B cell (primary cell): ENCODE measurements around the gene PTPRT. TPM values are rescaled to one million over a fixed set of nuclear protein-coding genes. Genes with fewer than 3 reads are reported as not detected.
"Not testable (repeated sequence)": the region's sequence is repeated elsewhere in the genome, so short reads cannot be mapped to it uniquely, and the experiment has no call there.

Experiments
- ATAC-seq: fragments of 200-7000 bp; cut with Tn5 transposase; one replicate; pipeline ENCODE4 v1.10.0; 2021; ENCODE audit warnings: low read depth, mild to moderate bottlenecking, moderate number of reproducible peaks, moderate library complexity
- CTCF ChIA-PET: fragments of 350-600 bp; sonication (Branson Sonifier 250); formaldehyde crosslinking; loops from one replicate; lab custom pipeline; 2021; ENCODE audit warnings: antibody characterized with exemption, inconsistent platforms; lab: Charles Lee
- POLR2A ChIA-PET: fragments of 350-600 bp; sonication (Branson Sonifier 250); formaldehyde crosslinking; loops from one replicate; lab custom pipeline; 2021; ENCODE audit warnings: antibody characterized with exemption; lab: Charles Lee
- DNase-seq: peaks from one replicate; pipeline ENCODE4 v3.0.0; 2013
- H2AFZ ChIP-seq: 2 replicates; pipeline ENCODE4 v1.6.1; 2012; ENCODE audit warnings: mild to moderate bottlenecking, low read depth, low read length; ENCODE audit not compliant: insufficient read depth, poor library complexity, severe bottlenecking
- H3K27ac ChIP-seq, 2 donors: 1 replicate in 1 of 2; 2 replicates in 1 of 2; pipeline ENCODE4 v1.5.1; 2012 to 2013; ENCODE audit warnings: low read length in 2 of 2, mild to moderate bottlenecking in 2 of 2, moderate library complexity in 1 of 2
- H3K27me3 ChIP-seq, 4 experiments: fragments of 200-600 bp in 1 of 4; sonication (generic) in 1 of 4; replicated peaks in 1 of 4; 1 replicate in 2 of 4; 2 replicates in 2 of 4; pipeline versions ENCODE4 v1.6.1 to v1.7.0; 2013 to 2016; ENCODE audit warnings: low read length in 3 of 4, mild to moderate bottlenecking in 2 of 4, mixed read lengths in 1 of 4, moderate library complexity in 1 of 4; ENCODE audit not compliant: insufficient read depth in 4 of 4, control insufficient read depth in 3 of 4; ENCODE audit errors: control extremely low read depth in 1 of 4
- H3K36me3 ChIP-seq, 2 experiments: replicated peaks in 1 of 2; 1 replicate in 1 of 2; 2 replicates in 1 of 2; pipeline versions ENCODE4 v1.6.1 to v1.7.1; 2013; ENCODE audit warnings: low read length in 1 of 2; ENCODE audit not compliant: insufficient read depth in 2 of 2, control insufficient read depth in 1 of 2; ENCODE audit errors: control extremely low read depth in 1 of 2, extremely low read depth in 1 of 2
- H3K4me1 ChIP-seq, 2 donors: fragments of 200-600 bp in 1 of 2; sonication (generic) in 1 of 2; 1 replicate in 1 of 2; 2 replicates in 1 of 2; pipeline versions ENCODE4 v1.5.1 to v1.6.1; 2013 to 2017; ENCODE audit warnings: low read length in 2 of 2; ENCODE audit not compliant: control insufficient read depth in 2 of 2, insufficient read depth in 2 of 2
- H3K4me2 ChIP-seq: replicated peaks from 2 replicates; pipeline ENCODE3; 2012; ENCODE audit warnings: mild to moderate bottlenecking, low read depth, low read length; ENCODE audit not compliant: poor library complexity, severe bottlenecking
- H3K4me3 ChIP-seq, 5 experiments: fragments of 200-600 bp in 1 of 5; sonication (generic) in 1 of 5; 1 replicate in 3 of 5; 2 replicates in 2 of 5; pipeline versions ENCODE4 v1.5.1 to v1.7.0; 2011 to 2016; ENCODE audit warnings: low read length in 4 of 5, mild to moderate bottlenecking in 4 of 5, low read depth in 2 of 5, control low read depth in 1 of 5, moderate library complexity in 1 of 5; ENCODE audit not compliant: insufficient read depth in 1 of 5; ENCODE audit errors: control extremely low read depth in 1 of 5, extremely low read depth in 1 of 5
- H3K79me2 ChIP-seq: fragments of 200-600 bp; sonication (generic); one replicate; pipeline ENCODE4 v1.6.0; 2016; ENCODE audit warnings: low read length; ENCODE audit not compliant: control insufficient read depth, insufficient read depth
- H3K9ac ChIP-seq: fragments of 200-600 bp; sonication (generic); 2 replicates; pipeline ENCODE4 v1.6.1; 2017; ENCODE audit warnings: mild to moderate bottlenecking, low read length, moderate library complexity
- H3K9me3 ChIP-seq, 3 donors: one replicate each; pipeline versions ENCODE4 v1.6.1 to v1.7.1; 2013; ENCODE audit warnings: low read length in 2 of 3; ENCODE audit not compliant: control insufficient read depth in 2 of 3, insufficient read depth in 1 of 3; ENCODE audit errors: control extremely low read depth in 1 of 3
- H4K20me1 ChIP-seq: 2 replicates; pipeline ENCODE4 v1.6.0; 2012; ENCODE audit warnings: mild to moderate bottlenecking, low read length; ENCODE audit not compliant: insufficient read depth, control insufficient read depth, poor library complexity, severe bottlenecking
- H3K27ac Mint-ChIP-seq: one replicate; pipeline ENCODE4 v1.8.0; 2021; ENCODE audit warnings: mixed read lengths
- H3K27me3 Mint-ChIP-seq: one replicate; pipeline ENCODE4 v1.8.0; 2021; ENCODE audit warnings: mixed read lengths
- H3K4me1 Mint-ChIP-seq: one replicate; pipeline ENCODE4 v1.8.0; 2021; ENCODE audit warnings: mixed read lengths
- H3K4me3 Mint-ChIP-seq: one replicate; pipeline ENCODE4 v1.8.0; 2021; ENCODE audit warnings: mixed read lengths
- H3K9me3 Mint-ChIP-seq: one replicate; pipeline ENCODE4 v1.8.0; 2022; ENCODE audit warnings: mixed read lengths; ENCODE audit not compliant: insufficient read depth
- EZH2 ChIP-seq: IDR thresholded peaks from 2 replicates; pipeline ENCODE4 v1.6.1; 2012; ENCODE audit warnings: borderline replicate concordance, low read depth, mild to moderate bottlenecking, moderate library complexity, low read length; ENCODE audit not compliant: insufficient read depth, poor library complexity, severe bottlenecking
- WGBS: methylation state at CpG from one replicate; pipeline ENCODE4 v1.1.5; 2013; ENCODE audit warnings: missing lambda C conversion rate; ENCODE audit not compliant: insufficient coverage; 5-methylcytosine and 5-hydroxymethylcytosine counted together
- intact Hi-C: fragments of 100-400 bp; cut with micrococcal nuclease; formaldehyde crosslinking; loops from one replicate; pipeline ENCODE4 v1.10.0; 2022
- polyA plus RNA-seq: library from polyadenylated mRNA; depleted of rRNA; stranded (reverse); fragments of >200 nt; gene quantifications from 2 replicates; pipeline ENCODE4 v1.2.3, GENCODE V29; 2012
- total RNA-seq, 2 donors: library from RNA; stranded (reverse); fragments of 120-200 nt in 1 of 2; gene quantifications; 1 replicate in 1 of 2; 2 replicates in 1 of 2; pipeline versions ENCODE4 v1.2.3 to v1.2.4, GENCODE V29; 2013 to 2022
- TF ChIP-seq, protein P1 (sequence below): fragments of 200-600 bp; IDR thresholded peaks from one replicate; pipeline ENCODE4 v1.8.0; 2022; ENCODE audit warnings: antibody characterized with exemption, mild to moderate bottlenecking

The PTPRT gene
- total and polyA plus RNA-seq, 2 donors (not counting 1 experiment from before 2014, with no cell fraction given), result not detected

- Histone ChIP-seq H3K27ac (no peak overlapping the region), H3K79me2 (no peaks in the 10 kb centered on the region), H4K20me1 (no peaks in the 10 kb centered on the region), H3K9ac (no peak overlapping the region), H2AFZ (no peak overlapping the region), H3K9me3 (peaks cover 0 to 7% (median 0%) of the 10 kb centered on the region in 3 donors), H3K36me3 (no peaks in the 10 kb centered on the region), H3K27me3 (no peaks in the 10 kb centered on the region), H3K4me1 (no peaks in the 10 kb centered on the region), H3K4me2 (no peak overlapping the region), H3K4me3 (no peak overlapping the region)
- H3K4me3 Mint-ChIP-seq, result no peak overlapping the region
- H3K27me3 Mint-ChIP-seq, result no peaks in the 10 kb centered on the region
- WGBS, result 95% methylated on average over 2 of the region's 2 CpGs
- ChIA-PET POLR2A (no interaction called here), CTCF (no interaction called here)
- DNase-seq (no peak), ATAC-seq (no peak)
- peaks cover 2% of the 10 kb centered on the region for H3K9me3 Mint-ChIP-seq
- no peaks in the 10 kb centered on the region for H3K4me1 Mint-ChIP-seq
- no peak overlapping the region for H3K27ac Mint-ChIP-seq
- no peak for TF ChIP-seq EZH2
- TF ChIP-seq, protein P1, sequence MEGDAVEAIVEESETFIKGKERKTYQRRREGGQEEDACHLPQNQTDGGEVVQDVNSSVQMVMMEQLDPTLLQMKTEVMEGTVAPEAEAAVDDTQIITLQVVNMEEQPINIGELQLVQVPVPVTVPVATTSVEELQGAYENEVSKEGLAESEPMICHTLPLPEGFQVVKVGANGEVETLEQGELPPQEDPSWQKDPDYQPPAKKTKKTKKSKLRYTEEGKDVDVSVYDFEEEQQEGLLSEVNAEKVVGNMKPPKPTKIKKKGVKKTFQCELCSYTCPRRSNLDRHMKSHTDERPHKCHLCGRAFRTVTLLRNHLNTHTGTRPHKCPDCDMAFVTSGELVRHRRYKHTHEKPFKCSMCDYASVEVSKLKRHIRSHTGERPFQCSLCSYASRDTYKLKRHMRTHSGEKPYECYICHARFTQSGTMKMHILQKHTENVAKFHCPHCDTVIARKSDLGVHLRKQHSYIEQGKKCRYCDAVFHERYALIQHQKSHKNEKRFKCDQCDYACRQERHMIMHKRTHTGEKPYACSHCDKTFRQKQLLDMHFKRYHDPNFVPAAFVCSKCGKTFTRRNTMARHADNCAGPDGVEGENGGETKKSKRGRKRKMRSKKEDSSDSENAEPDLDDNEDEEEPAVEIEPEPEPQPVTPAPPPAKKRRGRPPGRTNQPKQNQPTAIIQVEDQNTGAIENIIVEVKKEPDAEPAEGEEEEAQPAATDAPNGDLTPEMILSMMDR, result no peak
- intact Hi-C loops, result no loop called here
Measured at GRCh38 chr20:42214074-42214473, 975.6 kb downstream of the PTPRT start.

DNA sequence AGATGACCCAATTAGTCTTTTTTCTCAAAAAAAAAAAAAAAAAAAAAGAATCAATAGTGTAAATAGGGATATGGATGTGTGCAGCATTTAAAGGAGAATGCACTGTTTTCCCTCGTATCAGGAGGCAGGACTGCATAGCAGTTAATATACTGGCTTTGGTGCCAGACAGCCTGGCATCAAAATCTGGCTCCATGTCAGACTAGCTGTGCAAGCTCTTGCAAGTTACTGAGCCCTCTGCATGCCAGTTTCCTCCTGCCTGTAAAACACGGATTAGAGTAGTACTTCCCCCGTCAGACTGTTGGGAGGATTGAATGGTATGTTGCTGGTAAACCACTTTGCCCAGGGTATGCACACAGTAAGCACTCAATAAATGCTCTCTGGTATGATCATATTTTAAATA is 977.3 kb downstream of the PTPRT start:
- ChIA-PET CTCF (no interaction called here), POLR2A (no interaction called here)
- 93% methylated on average over 1 of the region's 3 CpGs for WGBS
- no peaks in the 10 kb centered on the region for H3K79me2 ChIP-seq
- intact Hi-C loops, result no loop called here
- H3K27ac ChIP-seq, result no peak overlapping the region
- no peak overlapping the region for H3K4me2 ChIP-seq
- H3K36me3 ChIP-seq, result no peaks in the 10 kb centered on the region
- Mint-ChIP-seq H3K27me3 (no peaks in the 10 kb centered on the region), H3K4me1 (no peaks in the 10 kb centered on the region), H3K9me3 (peaks cover 2% of the 10 kb centered on the region), H3K4me3 (no peak overlapping the region), H3K27ac (no peak overlapping the region)
- ATAC-seq (no peak), DNase-seq (no peak)
- H3K4me3 ChIP-seq, result no peak overlapping the region
- no peaks in the 10 kb centered on the region for H4K20me1 ChIP-seq
- no peaks in the 10 kb centered on the region for H3K27me3 ChIP-seq
- TF ChIP-seq, protein P1, result no peak
- peaks cover 0 to 3% (median 0%) of the 10 kb centered on the region in 3 donors for H3K9me3 ChIP-seq
- no peaks in the 10 kb centered on the region for H3K4me1 ChIP-seq
- no peak overlapping the region for H3K9ac ChIP-seq
- no peak overlapping the region for H2AFZ ChIP-seq

- H3K4me1 Mint-ChIP-seq, H3K4me2 ChIP-seq, ATAC-seq, H3K4me1 ChIP-seq, H3K9me3 Mint-ChIP-seq, H3K9me3 ChIP-seq, CTCF ChIA-PET, H3K79me2 ChIP-seq, H3K4me3 ChIP-seq, H3K27ac ChIP-seq, H3K27ac Mint-ChIP-seq, POLR2A ChIA-PET, intact Hi-C loops, H3K27me3 Mint-ChIP-seq, H3K36me3 ChIP-seq, H4K20me1 ChIP-seq, H3K27me3 ChIP-seq, H3K9ac ChIP-seq, DNase-seq, H3K4me3 Mint-ChIP-seq, H2AFZ ChIP-seq: not testable (repeated sequence)
- 38% methylated on average over 5 of the region's 15 CpGs for WGBS
Measured at GRCh38 chr20:42206557-42206956, 983.1 kb downstream of the PTPRT start.
